CMK (cell line): ENCODE results near the gene F2RL1.
"Not testable (repeated sequence)": the region's sequence is repeated elsewhere in the genome, so short reads cannot be mapped to it uniquely, and the experiment has no call there.

ENCODE experiments used
- DNase-seq: peaks from one replicate; pipeline ENCODE4 v3.0.0-alpha.2; 2010; ENCODE audit warnings: low read depth

Gene F2RL1

GRCh38 chr5:76805821-76806505, 12.9 kb upstream of the F2RL1 start:
- no peak for DNase-seq

- DNase-seq: no peak
Observed at GRCh38 chr5:76807296-76807695, 11.5 kb upstream of the F2RL1 start.

GRCh38 chr5:76808141-76808691, 10.6 kb upstream of the F2RL1 start:
- no peak for DNase-seq

- no peak for DNase-seq
Observed at GRCh38 chr5:76809141-76809540, 9.7 kb upstream of the F2RL1 start.

- DNase-seq: no peak
Observed at GRCh38 chr5:76810236-76810635, 8.6 kb upstream of the F2RL1 start.

GRCh38 chr5:76811214-76811613, 7.6 kb upstream of the F2RL1 start:
- no peak for DNase-seq

GRCh38 chr5:76812209-76812608, 6.6 kb upstream of the F2RL1 start:
- not testable (repeated sequence) for DNase-seq

- no peak for DNase-seq
Observed at GRCh38 chr5:76813982-76814562, 4.8 kb upstream of the F2RL1 start.

- no peak for DNase-seq
Observed at GRCh38 chr5:76816110-76816831, 2.6 kb upstream of the F2RL1 start.

GRCh38 chr5:76819851-76820525, 1.2 kb downstream of the F2RL1 start:
- no peak for DNase-seq

GRCh38 chr5:76820526-76820890, 1.7 kb downstream of the F2RL1 start:
- no peak for DNase-seq

GRCh38 chr5:76821136-76821535, 2.3 kb downstream of the F2RL1 start:
- no peak for DNase-seq

- DNase-seq: not testable (repeated sequence)
Observed at GRCh38 chr5:76822105-76822731, 3.4 kb downstream of the F2RL1 start.

- DNase-seq: not testable (repeated sequence)
Observed at GRCh38 chr5:76826416-76826815, 7.6 kb downstream of the F2RL1 start.

GRCh38 chr5:76831110-76831452, 12.3 kb downstream of the F2RL1 start:
- DNase-seq: no peak

- no peak for DNase-seq
Observed at GRCh38 chr5:76836181-76836580, 17.4 kb downstream of the F2RL1 start.

- no peak for DNase-seq
Observed at GRCh38 chr5:76836585-76836984, 17.8 kb downstream of the F2RL1 start.

GRCh38 chr5:76838481-76839261, 19.8 kb downstream of the F2RL1 start:
- DNase-seq: no peak

- DNase-seq: no peak
Observed at GRCh38 chr5:76841361-76841760, 22.5 kb downstream of the F2RL1 start.

- DNase-seq: no peak
Observed at GRCh38 chr5:76845890-76846289, 27.1 kb downstream of the F2RL1 start.
